ENCODE measurements around the gene RANBP17.

Gene RANBP17

DNA sequence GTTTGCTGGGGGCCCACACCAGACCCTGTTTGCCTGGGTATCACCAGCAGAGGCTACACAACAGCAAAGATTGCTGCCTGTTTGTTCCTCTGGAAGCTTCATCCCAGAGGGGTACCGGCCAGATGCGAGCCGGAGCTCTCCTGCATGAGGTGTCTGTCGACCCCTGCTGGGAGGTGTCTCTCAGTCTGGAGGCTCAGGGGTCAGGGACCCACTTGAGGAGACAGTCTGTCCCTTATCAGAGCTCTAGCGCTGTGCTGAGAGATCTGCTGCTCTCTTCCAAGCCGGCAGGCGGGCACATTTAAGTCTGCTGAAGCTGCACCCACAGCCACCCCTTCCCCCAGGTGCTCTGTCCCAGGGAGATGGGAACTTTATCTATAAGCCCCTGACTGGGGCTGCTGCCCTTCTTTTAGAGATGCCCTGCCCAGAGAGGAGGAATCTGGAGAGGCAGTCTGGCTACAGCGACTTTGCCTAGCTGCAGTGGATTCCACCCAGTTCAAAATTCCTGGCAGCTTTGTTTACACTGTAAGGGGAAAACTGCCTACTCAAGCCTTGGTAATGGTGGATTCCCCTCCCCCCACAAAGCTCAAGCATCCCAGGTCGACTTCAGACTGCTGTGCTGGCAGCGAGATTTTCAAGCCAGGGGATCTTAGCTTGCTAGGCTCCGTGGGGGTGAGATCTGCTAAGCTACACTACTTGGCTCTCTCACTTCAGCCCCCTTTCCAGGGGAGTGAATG, 241.2 kb downstream of the RANBP17 start:
- no peak for DNase-seq

GRCh38 chr5:171107669-171108068, 245.9 kb downstream of the RANBP17 start:
- no peak for DNase-seq

DNA sequence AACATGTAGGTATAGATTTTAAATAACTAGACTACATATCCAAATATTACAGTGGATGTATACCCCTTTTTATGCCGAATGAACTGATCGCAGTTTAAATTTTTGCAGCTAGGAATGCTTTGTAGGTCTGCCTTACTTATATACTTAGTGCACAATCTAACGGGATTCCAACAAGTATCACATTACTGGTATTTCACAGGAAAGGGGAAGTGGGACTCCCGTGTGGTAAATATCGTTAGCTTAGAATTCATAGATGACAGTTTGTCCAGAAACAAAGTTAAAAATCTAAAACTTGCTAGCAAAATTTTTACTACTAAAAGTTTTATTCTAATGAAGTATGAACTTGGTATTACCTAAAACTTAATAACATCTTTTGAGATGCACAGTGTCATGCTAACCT, 253.7 kb downstream of the RANBP17 start:
- no peak for DNase-seq

DNA sequence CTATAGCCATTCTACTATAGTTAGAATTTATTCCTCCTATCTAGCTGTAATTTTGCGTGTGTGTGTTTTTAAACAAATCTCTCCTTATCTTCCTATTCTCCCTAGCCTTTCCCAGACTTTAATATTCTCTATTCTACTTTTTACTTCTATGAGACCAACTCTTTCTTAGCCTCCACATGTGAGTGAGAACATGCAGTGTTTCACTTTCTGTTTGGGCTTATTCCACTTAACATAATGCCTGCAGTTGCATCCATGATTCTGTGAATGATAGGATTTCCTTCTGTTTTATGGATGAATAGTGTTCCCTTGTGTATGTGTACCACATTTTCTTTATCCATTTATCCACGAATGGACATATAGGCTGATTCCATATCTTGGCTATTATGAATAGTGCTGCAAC, 254.9 kb downstream of the RANBP17 start:
- DNase-seq: no peak

DNA sequence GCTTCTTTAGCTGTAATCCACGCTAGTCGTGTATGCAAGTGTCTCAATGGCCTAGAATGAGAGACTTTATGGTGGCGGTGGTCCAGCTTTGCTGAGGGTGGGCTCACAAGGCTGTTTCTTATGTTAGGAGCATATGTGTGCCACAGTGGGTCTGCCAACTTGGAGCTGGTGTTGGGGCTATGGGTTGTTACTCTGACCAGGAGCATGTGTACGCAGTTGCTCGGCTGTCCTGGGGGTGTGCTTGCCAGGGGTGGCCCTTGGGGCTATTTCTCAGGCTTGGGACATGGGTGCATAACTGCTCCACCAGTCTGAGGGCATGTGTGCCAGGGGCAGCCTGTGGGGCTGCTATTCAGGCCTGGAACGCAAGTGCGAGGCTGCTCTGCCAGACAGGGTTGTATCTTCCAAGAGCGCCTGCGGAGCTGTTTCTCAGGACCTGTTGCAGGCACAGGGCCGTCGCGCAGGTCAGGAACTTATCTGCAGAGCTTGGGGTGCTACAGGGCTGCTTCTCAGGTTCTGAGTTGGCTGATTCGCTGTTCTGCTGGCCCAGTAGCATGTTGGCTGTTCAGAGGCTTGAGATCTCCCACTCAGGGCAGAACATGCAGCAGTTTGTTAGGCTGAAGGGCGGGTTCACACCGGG, 259.3 kb downstream of the RANBP17 start:
- no peak for DNase-seq

GRCh38 chr5:171121638-171122037, 259.8 kb downstream of the RANBP17 start:
- DNase-seq: no peak

DNA sequence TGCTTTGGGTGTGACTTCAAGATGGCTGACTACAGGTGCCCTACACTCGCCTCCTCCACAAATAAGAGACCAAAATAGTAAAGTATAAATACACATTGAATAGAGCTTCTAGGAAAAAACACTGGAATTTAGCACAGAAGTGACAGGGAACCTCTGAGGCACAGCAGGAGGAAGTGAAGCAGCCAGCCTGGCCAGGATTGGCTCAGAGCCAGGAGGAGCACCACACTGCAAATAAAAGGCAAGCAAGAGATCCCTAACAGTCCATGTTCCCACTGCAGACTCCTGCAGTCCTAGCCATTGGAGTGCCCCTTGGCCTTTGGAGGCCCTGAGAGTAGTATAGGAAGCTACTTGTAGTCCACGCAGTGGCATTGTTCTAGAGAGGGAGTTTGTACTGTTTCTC, 260.6 kb downstream of the RANBP17 start:
- DNase-seq: no peak

DNA sequence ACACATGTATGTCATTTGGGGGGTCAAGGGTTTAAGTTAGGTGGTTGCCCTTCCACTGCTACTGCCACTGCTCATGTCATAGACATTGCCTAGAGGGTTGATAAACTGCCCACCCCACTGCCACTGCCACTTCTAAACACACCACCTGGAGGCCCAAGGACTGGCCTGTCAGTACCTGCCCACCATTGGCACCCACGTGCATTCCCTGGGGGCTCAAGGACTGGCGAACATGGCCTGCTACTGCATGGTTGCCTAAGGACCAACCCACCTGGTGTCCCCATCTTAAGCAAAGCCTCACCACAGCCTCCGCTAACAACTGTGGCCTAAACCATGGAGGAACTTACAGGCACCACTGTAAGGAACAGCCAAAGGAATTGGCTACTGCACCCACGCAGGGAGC, 261.6 kb downstream of the RANBP17 start:
- no peak for DNase-seq

GRCh38 chr5:171127314-171127713, 265.5 kb downstream of the RANBP17 start:
- DNase-seq: no peak

DNA sequence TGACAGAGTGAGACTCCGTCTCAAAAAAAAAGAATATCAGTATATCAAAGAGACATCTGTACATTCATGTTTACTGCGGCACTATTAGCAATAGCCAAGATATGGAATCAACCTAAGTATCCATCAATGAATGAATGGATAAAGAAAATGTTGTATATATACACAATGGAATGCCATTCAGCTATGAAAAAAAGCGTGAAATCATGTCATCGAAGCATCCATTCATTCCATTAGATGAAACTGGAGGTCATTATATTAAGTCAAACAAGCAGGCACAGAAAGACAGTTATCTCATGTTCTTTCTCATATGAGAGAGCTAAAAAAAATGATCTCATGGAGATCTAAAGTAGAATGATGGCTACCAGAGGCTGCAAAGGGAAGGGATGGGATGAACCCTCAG, 266.3 kb downstream of the RANBP17 start:
- no peak for DNase-seq

DNA sequence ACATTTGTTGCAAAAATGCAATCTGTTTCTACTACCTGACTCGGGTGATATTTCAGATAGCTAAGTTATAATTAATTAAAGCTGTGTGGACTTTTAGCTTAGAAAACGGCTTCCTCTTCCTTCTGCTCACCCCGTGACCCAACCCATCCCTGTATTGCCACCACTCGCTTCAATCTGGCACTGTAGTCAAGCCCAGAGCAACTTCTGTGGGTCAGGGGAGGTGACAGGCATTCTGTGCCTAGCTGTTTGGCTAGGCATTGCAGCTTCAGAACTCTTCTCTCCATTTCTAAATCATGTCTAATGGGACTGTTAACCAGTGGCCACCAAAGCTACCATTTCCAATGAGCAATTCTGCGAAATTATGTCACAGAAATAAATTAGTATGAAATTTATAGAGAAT, 267.5 kb downstream of the RANBP17 start:
- DNase-seq: no peak

- DNase-seq: no peak
Measured at GRCh38 chr5:171131497-171131896, 269.7 kb downstream of the RANBP17 start.

GRCh38 chr5:171137768-171138525, 276.1 kb downstream of the RANBP17 start:
- DNase-seq: no peak

DNA sequence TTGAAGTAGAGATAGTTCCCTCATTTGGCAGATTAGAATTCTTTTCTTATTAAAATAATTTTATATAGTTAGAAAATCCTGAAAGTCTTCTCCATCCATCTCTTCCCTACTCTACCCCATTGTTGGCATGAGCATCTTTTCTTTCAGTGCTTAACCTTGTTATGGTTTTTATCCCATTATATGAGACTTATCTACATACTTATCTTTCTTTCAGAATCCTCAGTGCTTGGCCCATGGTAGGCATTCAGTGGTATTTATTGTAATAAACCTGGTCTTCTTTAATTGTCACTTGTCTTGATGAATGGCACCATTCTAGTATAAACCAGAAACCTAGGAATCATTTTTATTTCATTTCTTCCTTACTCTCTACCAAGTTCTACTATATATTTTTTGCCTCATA, 277.4 kb downstream of the RANBP17 start:
- DNase-seq: no peak

- DNase-seq: no peak
Measured at GRCh38 chr5:171142617-171143016, 280.8 kb downstream of the RANBP17 start.

DNA sequence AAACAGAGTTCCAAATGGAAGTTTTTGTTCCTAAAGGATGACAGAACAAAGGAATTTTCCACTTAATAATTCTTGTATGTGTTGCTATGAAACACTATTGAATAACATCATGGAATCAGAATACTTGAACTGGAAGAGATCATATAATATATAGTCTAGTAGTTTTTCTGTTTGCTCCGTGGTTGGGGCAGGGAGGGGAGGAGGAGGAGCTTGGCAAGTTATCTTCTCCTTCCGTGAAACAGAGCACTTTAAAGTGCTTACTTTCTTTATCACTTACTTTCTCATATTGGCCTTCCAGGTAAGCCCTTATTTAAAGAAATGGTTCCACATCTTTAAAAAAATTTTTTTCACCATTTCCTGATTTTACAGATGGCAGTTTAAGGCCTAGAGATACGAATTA, 281.4 kb downstream of the RANBP17 start:
- no peak for DNase-seq

- DNase-seq: no peak
Measured at GRCh38 chr5:171143926-171144325, 282.1 kb downstream of the RANBP17 start.

DNA sequence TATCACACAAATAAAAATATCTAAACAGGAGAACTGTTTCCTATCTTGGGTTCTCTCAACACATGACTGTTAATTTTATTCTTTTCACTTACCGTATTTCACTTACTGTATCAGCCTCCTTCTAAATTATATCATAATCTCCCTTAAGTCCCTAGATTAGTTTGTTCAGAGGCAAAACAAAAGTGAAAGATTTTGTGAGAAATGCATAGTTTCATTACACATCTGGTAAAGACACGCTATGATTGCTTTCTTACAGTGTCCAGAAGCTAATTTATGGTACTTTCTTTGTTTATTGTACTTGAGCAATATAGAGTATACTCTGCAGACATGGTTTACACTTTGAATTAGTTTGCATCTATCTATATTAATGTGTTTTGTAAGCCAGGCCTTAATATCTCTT, 287.5 kb downstream of the RANBP17 start:
- no peak for DNase-seq

GRCh38 chr5:171149772-171150171, 288.0 kb downstream of the RANBP17 start:
- DNase-seq: peak; percentile 69

GRCh38 chr5:171152382-171152781, 290.6 kb downstream of the RANBP17 start:
- DNase-seq: no peak

DNA sequence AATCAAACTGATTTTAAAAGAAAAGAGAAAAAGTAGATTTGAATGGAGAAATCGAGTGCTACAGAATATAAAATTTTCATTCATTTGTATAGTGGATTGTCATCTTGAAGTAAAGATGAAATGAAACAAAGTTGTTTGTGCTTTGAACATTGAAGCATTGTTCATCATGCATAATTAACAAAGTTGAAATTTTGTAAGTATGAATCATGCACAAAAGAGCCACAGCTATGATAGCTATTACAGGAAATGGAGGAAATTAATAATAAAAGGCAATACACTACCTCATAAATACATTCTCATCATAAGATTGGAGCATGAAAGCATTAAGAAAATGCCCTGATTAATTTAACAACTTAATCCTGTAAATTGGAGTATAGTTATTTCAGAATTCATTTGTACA, 293.8 kb downstream of the RANBP17 start:
- no peak for DNase-seq

- no peak for DNase-seq
Measured at GRCh38 chr5:171157276-171157675, 295.5 kb downstream of the RANBP17 start.

- no peak for DNase-seq
Measured at GRCh38 chr5:171157775-171158174, 296.0 kb downstream of the RANBP17 start.

GRCh38 chr5:171158581-171158980, 296.8 kb downstream of the RANBP17 start:
- no peak for DNase-seq

Data from NCI-H2171 (cell line).